Testis (tissue), 2 donors: ENCODE results near the gene NOS1.

Experiments
- CTCF ChIP-seq, 3 experiments: fragments of 450-650 bp in 2 of 3; fragments of 200-600 bp in 1 of 3; sonication (generic) in 1 of 3; IDR thresholded peaks; one replicate each; pipeline ENCODE4 v1.5.1; 2016 to 2019; ENCODE audit warnings: antibody characterized with exemption in 3 of 3, mild to moderate bottlenecking in 2 of 3, moderate library complexity in 1 of 3
- POLR2A ChIP-seq: fragments of 450-650 bp; IDR thresholded peaks from one replicate; pipeline ENCODE4 v1.6.1; 2017; ENCODE audit warnings: antibody characterized with exemption, mild to moderate bottlenecking, moderate library complexity

DNA sequence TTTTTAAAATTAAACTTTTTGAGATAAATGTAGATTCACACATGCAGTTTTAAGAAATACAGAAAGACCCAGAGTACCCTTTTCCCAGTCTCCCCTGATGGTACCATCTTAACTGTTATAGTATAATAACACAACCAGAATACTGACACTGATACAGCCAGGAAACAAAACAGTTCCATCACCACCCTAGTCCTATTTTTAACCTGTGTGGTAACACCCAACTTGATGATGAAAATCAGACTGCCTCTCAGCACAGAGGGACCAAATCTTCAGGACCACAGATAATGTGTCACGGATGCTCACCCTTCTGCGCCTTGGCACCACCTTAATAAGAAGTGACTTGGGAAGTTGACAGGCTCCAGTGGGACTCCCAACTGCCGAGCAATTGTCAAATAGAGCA, 189.3 kb downstream of the NOS1 start:
- TF ChIP-seq CTCF (IDR thresholded peaks at IDR 0.05), result no peak
- TF ChIP-seq POLR2A, result no peak
